Cardiac septum (tissue), 1 donor: ENCODE data around the gene TBXT. TPM values are rescaled to one million over a fixed set of nuclear protein-coding genes. Genes with fewer than 3 reads are reported as not detected.
"Not testable (repeated sequence)": the region's sequence is repeated elsewhere in the genome, so short reads cannot be mapped to it uniquely, and the experiment has no call there.

ENCODE experiments used
- DNase-seq: peaks from one replicate; pipeline ENCODE4 v3.0.0-alpha.2; 2020; ENCODE audit warnings: low spot score
- intact Hi-C: fragments of 100-400 bp; cut with DNase I; formaldehyde crosslinking; loops from one replicate; pipeline ENCODE4 v1.14.0; 2022
- long read RNA-seq: library from polyadenylated mRNA; unstranded; transcript quantifications from one replicate; pipeline ENCODE4 v2.0.0, GENCODE V29; 2021
- total RNA-seq: library from RNA; stranded (reverse); fragmentation: NEBNext Ultra II Directional; extraction: Animal tissue kit (Norgen Biotek cat#: 25700); gene quantifications from one replicate; pipeline ENCODE4 v1.2.1, GENCODE V29; 2021
- donor health status: DM: no; HTN: no; CAD: no.

The TBXT gene, protein sequence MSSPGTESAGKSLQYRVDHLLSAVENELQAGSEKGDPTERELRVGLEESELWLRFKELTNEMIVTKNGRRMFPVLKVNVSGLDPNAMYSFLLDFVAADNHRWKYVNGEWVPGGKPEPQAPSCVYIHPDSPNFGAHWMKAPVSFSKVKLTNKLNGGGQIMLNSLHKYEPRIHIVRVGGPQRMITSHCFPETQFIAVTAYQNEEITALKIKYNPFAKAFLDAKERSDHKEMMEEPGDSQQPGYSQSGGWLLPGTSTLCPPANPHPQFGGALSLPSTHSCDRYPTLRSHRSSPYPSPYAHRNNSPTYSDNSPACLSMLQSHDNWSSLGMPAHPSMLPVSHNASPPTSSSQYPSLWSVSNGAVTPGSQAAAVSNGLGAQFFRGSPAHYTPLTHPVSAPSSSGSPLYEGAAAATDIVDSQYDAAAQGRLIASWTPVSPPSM
- total RNA-seq = not detected
- long read RNA-seq = 0 reads

DNA sequence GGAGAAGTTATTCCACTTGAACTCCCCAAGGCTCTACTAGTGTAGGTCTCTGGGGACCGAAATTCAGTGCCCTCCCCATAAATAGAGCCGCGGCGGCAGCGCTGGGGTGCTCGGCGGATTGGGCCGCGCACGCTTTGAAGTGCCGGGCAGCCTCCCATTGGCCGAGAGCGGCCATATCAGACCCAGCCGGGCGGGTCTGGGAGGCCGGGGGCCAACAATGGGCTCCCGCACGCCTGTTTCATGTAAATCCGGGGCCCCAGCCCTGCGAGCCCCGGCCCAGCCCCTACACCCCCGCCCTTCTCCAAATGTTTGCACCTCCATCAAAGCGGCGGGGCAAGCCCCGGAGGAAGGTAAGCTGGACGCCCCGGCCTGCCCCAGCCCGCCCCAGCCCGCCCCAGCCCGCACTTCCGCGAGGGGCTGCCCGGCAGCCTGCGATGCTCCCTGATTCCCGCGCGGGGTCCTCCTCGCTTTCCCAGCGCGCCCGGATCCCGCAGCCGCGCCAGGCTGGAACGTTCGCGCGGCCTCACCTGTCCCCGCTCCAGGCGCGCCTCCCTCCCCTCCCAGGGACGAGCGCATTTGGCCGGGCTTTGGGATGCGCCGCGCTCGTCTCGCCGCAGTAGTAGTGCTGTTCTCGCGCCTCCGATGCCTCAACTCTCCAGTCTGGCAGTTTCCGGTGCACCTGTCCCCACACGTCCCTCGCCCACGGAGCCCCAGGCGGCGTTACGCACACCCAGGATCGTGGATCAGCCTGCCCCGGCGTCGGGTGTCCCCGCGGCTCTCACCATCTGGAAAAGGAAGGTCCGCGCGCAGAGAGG, at the start of gene TBXT:
TBXT (minus strand) TSS at position 51 of the 815 bp plus-strand sequence. CDS start 260 bp downstream, outside the sequence.
- intact Hi-C loops = no loop called here
- DNase-seq = no peak

DNA sequence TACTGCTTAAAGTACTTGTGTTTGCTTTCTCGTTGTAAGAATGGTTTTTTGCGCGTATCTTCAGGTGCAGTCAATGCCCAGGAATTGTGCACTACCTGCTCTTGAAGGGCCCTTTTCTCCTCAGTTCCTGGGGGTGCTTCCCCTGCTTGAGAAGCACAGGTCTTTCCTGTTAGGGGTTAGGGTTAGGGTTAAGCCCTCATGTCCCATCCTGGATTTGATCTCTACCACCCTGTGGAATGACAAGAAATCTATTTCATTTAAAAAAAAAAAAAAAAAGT, 39.6 kb upstream of the TBXT start:
- no peak for DNase-seq
- intact Hi-C loops = no loop called here

DNA sequence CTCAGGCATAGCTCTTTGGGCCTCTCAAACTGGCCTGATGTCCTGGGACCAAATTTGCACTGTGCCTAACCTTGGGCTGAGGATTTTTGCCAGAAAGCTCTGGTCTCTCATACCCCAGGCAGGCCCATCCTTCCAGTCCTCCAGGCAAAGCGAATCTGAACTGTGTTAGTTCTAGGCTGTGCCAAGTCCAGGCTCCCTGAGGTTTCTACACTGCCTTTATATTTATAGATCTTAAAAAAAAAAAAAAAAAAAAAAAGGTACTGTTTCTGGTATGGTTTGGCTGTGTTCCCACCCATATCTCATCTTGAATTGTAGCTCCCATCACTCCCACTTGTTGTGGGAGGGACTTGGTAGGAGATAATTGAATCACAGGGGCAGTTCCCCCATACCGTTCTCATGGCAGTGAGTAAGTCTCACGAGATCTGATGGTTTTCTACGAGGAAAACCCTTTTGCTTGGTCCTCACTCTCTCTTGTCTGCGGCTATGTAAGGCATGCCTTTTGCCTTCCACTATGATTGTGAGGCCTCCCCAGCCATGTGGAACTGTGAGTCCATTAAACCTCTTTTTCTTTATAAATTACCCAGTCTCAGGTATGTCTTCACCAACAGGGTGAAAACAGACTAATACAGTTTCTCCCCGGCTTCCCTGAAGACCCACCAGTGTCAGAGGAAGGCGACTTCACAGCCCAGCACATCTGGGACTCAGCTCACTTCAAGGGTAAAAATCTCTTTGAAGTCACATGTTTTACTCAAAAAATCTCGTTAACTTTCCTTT, 39.0 kb upstream of the TBXT start:
- DNase-seq = no peak
- intact Hi-C loops = no loop called here

DNA sequence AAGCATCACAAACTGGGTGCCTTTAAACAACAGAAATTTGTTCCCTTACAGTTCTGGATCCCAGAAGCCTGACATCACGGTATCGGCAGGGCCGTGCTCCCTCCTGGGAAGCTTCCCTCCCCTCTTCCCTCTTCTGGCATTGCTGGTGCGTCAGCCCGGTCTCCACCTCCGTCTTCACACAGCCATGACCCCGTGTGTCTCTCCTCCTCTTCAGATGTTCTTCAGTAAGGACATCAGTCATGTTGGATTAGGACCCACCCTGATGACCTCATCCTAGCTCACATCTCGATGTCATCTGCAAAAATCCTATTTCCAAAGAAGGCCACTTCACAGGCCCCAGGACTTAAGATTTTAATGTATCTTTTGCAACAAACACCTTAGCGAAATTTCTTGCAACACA, 38.4 kb upstream of the TBXT start:
- intact Hi-C loops = no loop called here

DNA sequence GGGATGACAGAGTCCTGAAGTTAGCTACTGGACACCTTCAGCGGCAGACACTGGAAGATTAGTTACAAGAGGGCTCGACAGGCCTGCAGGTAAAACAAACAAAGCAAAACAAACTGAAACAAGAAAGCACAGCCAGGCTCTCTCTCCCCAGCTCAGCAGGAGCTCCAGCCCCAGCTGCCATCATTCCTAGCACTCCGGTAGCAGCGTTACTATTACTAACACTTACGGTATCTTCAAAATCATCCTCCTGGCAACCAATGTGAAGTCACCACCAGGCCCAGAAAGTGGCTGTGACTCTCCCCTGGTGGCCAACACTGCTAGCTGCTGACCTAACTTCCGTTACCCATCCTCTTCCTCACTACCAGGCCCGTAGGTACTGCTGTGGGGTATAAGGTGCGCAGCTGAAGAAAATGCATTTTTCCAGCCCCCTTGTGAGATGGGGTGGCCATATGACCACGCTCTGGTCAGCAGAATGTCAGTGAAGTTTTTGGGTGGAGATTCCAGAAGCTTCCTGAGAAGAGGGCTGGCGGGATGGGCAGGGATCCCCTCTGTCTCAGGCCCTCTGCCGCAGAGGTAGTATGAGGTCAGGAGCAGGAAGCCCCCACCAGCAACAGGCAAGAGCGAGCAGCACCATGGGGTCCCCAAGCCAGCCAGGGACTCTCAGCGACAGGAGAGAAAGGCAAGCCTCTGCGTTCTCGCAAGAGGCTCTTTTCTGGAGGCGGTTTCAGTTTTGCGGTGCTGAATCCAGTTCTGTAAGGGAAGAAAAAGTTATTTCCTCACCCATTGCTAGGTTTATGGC, 37.4 kb upstream of the TBXT start:
- intact Hi-C loops = no loop called here
- DNase-seq = no peak

More for the DNA sequence above, 38.4 kb upstream of the TBXT start:
- no peak for DNase-seq

DNA sequence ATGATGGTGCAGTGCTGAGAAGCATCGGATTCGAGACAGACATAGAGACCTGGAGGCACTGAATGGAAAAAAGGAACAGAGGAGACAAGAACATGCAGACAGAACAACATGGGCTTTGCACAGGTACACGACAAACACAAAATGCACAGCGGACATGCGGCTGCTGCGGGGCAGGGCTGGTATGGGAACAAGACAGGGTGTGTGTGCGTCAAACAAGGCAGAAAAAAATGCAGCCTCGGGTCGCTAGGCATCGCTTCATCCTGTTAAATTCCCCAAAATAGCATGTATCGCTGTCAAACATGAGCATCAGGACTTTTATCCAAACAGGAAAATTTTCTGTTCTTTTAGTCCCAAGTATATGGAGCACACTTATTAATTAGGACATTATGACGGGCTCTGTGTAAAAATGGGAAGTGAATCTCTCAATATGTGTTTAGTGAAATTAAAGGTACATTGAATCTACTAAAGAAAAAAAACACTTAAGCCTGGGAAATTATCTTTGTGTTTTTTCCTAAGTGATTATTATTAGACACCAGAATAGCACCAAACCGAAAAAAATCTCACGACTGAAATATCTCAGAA, 36.1 kb upstream of the TBXT start:
- intact Hi-C loops = no loop called here
- DNase-seq = no peak

DNA sequence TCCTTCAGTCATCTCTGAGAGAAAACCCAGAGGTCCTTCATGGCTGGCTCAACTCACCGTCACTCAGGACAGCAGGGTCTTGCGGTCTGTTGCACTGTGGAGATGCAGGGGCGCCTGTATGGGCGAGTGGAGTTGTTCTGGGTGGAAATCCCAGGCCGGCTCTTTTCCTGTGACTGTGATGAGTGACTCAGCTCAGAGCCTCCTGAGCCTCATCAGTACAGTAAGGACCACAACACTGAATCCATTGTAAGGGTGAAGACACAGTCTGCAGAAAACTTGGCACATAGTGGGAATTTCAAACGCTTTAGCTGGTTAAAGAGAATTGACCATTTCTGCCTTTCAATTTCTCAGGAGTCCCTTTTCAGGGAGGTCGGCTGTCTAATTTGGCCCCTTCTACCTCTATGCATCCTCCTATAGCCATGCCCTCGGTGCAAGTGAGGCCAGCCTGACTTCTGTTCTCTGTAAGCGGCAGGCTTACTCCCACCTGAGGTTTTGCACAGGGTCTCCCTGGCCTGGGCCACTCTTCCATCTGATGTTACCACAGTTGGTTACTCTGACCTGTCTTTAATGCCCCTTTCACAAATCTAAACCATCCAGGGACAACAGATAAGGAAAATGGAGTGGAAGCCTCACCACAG, 35.5 kb upstream of the TBXT start:
- intact Hi-C loops = no loop called here
- DNase-seq = no peak

DNA sequence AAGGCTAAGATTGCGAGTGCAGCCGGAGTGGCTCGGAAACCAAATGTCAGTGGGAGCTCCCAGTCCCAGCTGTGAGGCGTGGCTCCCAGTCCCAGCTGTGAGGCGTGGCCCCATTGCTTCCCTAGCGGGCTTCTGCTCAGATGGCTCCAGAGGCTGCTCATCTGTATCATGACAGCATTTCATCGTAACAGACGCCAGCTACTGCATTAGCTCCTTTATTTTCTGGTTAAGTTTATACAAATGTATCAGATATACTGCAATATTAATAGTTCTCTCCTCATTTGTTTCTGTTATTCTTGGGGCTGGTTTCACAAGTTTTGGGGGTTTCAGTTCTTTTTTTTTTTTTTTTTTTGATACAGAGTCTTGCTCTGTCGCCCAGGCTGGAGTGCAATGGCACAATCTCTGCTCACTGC, 34.7 kb upstream of the TBXT start:
- intact Hi-C loops = no loop called here
- no peak for DNase-seq

DNA sequence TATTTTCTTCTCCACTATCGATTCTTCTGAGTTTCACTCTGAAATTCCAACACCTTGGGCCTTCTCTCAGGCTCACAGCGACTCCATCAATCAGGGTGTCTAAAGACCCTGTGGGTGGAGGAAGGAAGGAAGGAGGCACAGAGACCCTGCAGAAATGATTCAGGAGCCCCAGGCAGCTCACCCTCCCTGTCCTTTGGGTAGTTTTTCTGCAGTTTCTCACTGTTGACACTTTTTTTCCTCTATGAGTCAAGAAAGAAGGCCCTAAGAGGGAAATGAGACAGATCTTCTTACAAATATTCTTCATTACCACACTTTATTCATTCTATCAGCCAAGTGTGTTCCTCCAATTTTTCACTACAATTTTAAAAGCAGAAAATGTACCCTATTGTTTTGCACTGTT, 34.2 kb upstream of the TBXT start:
- no peak for DNase-seq
- intact Hi-C loops = no loop called here

DNA sequence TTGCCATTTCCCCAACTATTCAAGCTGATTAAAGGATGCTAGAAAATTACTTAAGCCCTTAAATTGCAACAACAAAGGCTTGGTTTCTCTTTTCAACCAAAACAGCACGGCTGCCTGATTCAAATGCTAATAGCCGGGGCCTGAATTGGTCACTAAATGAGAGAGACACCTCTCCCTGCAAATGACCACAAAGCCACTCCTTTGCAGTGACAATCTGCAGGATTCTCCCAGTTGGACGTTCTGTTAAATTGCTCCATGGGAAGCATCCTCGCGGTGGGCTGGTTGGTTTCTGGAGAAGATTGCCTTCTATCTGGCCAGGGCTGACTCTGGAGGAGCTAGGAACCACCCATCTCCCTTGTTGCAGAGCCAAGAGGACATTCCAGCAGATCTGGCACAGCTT, 29.7 kb upstream of the TBXT start:
- intact Hi-C loops = no loop called here
- DNase-seq = no peak

DNA sequence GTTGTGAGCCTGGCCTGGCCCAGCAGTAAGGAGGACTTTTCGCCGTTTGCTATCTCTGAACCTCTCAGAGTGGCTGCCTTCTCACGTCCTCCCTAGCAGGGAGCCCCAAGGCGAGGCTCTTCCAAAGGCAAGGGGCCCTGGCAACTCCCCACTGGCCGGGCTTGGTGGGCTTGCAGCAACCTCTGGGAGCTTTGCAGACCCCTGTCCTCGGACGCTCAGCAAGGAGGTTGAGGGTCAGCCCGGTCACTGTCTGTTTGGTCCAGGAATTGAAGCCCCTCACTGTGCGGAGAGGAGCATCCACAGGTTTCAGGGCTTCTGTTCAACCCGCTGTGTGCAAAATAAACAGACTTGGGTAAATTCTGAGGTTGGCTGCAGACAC, 28.2 kb upstream of the TBXT start:
- intact Hi-C loops = no loop called here
- no peak for DNase-seq

DNA sequence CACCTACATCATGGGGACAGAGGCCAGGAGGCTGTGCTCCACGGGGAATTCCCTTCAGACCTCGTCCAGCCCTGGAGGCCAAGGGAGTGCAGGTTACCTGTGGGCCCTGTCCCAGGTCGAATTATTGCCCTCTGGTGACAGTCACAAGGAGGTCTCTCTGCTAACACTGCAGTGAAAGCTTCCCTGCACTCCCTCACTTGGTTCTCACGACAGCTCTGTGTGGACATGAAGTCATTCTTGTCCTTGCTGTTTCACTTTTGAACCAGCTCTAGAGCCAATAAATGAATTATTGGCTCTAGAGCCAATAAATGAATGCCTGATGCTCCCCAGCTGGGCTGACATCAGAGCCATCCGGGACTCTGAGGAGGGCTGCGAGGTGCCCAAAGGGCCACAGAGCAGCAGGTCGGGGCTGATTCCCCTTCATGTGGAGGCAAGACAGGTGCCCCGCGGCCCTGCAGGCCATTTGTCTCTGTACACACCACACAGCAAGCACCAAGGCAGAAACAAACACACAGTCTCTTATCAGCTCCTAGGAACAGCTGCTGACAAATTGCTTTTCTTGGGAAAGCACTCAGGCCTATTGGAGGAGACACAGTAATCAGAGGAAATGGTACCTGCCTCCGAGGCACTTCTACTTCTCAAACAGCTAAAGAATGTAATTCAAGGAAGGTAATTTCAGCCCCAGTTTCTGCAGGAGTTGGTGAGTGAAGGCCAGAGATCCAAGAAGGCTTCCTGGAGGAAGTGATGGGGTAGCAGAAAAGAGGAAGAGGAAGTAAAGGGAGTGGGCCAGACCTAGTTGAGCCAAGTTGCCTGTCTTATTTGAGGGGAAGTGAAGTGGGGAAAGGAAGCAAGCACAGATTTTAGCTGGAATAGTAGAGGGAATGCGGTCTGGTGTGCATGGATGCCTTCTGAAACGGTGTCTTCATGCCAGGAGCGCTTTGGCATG, 27.5 kb upstream of the TBXT start:
- intact Hi-C loops = no loop called here
- DNase-seq = no peak

DNA sequence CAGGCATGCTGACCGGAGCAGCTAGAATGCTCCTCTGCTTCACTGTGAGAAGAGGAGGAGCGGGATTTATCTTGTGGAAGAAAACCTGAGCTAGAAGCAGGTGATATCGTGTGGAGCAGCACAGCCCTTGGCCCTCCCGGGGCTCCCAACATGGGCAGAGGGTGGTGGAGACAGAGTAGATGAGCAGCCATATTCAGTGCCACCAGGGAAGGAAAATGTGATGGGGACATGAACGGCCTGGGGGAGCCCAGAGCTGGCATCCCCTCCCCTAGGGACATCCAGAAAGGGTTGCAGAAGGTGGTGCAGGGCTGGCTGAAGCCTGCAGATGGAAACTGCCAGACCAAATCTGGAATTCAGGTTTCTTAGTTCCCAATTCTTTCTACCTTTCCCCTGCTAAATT, 24.9 kb upstream of the TBXT start:
- intact Hi-C loops = no loop called here
- no peak for DNase-seq

DNA sequence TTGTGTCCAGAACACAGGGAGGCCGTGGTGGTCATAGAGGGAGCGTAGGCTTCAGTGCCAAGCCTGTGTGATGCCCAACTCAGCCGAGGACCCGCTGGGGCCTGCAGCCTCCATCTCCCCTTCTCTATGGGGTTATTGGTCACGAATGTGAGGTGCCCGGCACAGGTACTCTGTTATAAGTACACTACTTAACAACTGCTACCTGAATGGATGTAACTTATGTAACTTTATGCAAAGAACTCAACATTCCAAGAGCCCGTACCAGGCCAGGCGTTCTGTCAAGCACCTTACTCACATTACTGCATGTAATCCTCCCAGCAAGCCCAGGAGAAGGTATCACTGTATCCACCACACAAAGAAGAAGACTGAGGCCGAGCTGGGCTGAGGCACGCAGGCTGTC, 24.5 kb upstream of the TBXT start:
- DNase-seq = no peak
- intact Hi-C loops = no loop called here

DNA sequence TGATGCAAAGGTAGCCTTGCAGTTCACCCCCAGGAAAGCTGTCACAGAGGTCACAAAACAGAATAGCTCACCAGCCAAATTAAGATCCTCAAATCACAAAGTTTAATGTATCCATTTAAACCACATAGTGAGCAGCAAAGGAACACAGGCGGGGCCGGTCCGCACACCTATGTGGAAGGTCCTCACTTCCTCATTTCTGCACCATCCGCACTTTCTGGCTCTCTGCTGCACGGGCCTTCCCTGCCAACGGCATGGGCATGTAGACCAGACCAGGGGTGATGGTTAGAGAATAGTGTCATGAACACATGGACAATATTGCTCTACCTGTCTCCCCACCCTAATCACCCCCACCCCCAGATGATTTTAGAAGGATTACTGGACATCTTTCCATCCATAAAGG, 12.1 kb upstream of the TBXT start:
- intact Hi-C loops = no loop called here

DNA sequence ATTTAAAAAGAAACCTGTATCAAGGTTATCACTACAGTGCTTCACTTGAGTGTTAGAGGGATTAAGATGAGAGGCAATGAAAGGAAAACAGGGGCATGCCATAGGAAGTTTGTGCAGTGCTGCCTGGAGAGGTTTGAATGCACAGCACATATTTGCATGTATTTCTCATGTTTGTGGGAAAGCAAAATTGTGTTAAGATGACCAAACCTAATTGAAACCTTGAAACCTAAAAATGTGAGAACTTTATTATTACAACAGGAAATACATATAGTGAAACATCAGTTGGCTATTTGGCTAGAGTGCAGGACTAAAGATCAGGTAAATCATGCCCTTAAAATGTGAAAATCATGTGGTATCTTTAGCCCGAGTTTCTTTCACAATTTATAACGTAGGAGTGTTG, 8.5 kb upstream of the TBXT start:
- no peak for DNase-seq
- intact Hi-C loops = no loop called here

More for the DNA sequence above, 12.1 kb upstream of the TBXT start:
- no peak for DNase-seq

DNA sequence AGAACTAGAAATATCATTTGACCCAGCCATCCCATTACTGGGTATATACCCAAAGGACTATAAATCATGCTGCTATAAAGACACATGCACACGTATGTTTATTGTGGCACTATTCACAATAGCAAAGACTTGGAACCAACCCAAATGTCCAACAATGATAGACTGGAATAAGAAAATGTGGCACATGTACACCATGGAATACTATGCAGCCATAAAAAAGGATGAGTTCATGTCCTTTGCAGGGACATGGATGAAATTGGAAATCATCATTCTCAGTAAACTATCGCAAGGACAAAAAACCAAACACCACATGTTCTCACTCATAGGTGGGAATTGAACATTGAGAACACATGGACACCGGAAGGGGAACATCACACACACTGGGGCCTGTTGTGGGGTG, 7.4 kb upstream of the TBXT start:
- DNase-seq, intact Hi-C loops: not testable (repeated sequence)

DNA sequence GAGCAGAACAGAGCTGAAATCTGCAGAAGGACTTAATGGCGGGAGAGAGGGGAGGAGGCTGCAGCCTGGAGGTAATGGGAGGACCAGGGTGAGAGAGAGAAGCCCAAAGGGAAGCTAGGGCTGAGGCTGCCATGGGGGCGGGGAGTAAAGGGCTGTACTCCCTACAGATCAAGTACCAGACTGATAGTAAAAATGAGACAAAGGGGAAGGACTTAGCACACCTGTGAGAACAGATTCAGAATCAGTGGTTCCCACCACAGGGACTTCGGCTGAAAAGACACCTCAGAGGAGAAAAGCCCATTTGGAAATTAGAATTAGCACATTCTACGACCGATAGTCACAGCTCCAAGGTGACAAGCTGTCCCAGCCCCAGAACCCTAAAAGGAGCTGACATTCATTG, 6.4 kb upstream of the TBXT start:
- intact Hi-C loops = no loop called here
- DNase-seq = no peak
